GM12878 (cell line): ENCODE data around the gene PHGDH. TPM values are rescaled to one million over a fixed set of nuclear protein-coding genes. Genes with fewer than 3 reads are reported as not detected.

Experiments
- ATAC-seq: fragments of 200-7000 bp; cut with Tn5 transposase; 3 replicates; pipeline ENCODE4 v1.9.1; 2020; ENCODE audit warnings: mild to moderate bottlenecking, moderate library complexity
- BruUV-seq: library from RNA; stranded (reverse); fragments of 400-500 nt; replicated peaks from 2 replicates; lab custom pipeline; 2021; lab: Mats Ljungman, UMichigan
- CTCF ChIA-PET: fragments of 300-600 bp; sonication (Branson Sonifier 250); formaldehyde crosslinking; extraction: SDS; loops from one replicate; lab custom pipeline; 2021; ENCODE audit warnings: inconsistent platforms; lab: Yijun Ruan, JAX
- POLR2A ChIA-PET: fragments of 350-600 bp; formaldehyde crosslinking; extraction: SDS; loops from one replicate; lab custom pipeline; 2021; ENCODE audit warnings: inconsistent platforms; lab: Charles Lee
- RAD21 ChIA-PET: fragments of 300-600 bp; sonication (Branson Sonifier 250); formaldehyde crosslinking; loops from one replicate; lab custom pipeline; 2023; ENCODE audit warnings: antibody characterized with exemption; ENCODE audit not compliant: unreplicated experiment; lab: Charles Lee
- SMC1A ChIA-PET: fragments of 300-600 bp; sonication (Branson Sonifier 250); formaldehyde crosslinking; loops from one replicate; lab custom pipeline; 2023; ENCODE audit not compliant: unreplicated experiment, uncharacterized antibody; lab: Charles Lee
- DNase-seq: peaks from one replicate; pipeline ENCODE4 v3.0.0-alpha.2; 2011; ENCODE audit warnings: low read depth, low spot score
- FAIRE-seq: peaks from 3 replicates; lab custom pipeline; 2011; peaks lifted over from hg19 to GRCh38; lab: Jason Lieb, UNC
- H2AFZ ChIP-seq: 2 replicates; pipeline ENCODE4 v1.6.0; 2011; ENCODE audit warnings: low read depth, low read length, control low read depth; ENCODE audit not compliant: control insufficient read depth
- H3K27ac ChIP-seq: 2 replicates; pipeline ENCODE4 v1.5.1; 2011; ENCODE audit warnings: control low read depth; ENCODE audit not compliant: control insufficient read depth, insufficient read depth
- H3K27me3 ChIP-seq, 2 experiments: replicated peaks in 1 of 2; 2 replicates each; pipeline versions ENCODE4 v1.6.0 to v1.6.1; 2011; ENCODE audit warnings: low read length in 1 of 2; ENCODE audit not compliant: control insufficient read depth in 2 of 2, insufficient read depth in 2 of 2
- H3K36me3 ChIP-seq, 2 experiments: 2 replicates each; pipeline ENCODE4 v1.5.1; 2011; ENCODE audit warnings: low read length in 1 of 2; ENCODE audit not compliant: control insufficient read depth in 2 of 2, insufficient read depth in 2 of 2
- H3K4me1 ChIP-seq: 2 replicates; pipeline ENCODE4 v1.6.1; 2011; ENCODE audit warnings: mild to moderate bottlenecking, low read length, moderate library complexity, mixed read lengths; ENCODE audit not compliant: control insufficient read depth, insufficient read depth
- H3K4me2 ChIP-seq: 2 replicates; pipeline ENCODE4 v1.6.0; 2011; ENCODE audit warnings: control low read depth; ENCODE audit not compliant: control insufficient read depth, insufficient read depth
- H3K4me3 ChIP-seq: fragments of 200-600 bp; sonication (generic); 2 replicates; pipeline ENCODE4 v1.5.1; 2016
- H3K79me2 ChIP-seq: 2 replicates; pipeline ENCODE4 v1.6.0; 2011; ENCODE audit warnings: low read length; ENCODE audit not compliant: control insufficient read depth, insufficient read depth
- H3K9ac ChIP-seq: 2 replicates; pipeline ENCODE4 v1.8.0; 2011; ENCODE audit warnings: low read length, control low read depth, mixed read lengths; ENCODE audit not compliant: control insufficient read depth, insufficient read depth
- H3K9me3 ChIP-seq: replicated peaks from 3 replicates; pipeline ENCODE4 v1.5.1; 2011; ENCODE audit warnings: mild to moderate bottlenecking, low read length; ENCODE audit not compliant: control insufficient read depth, insufficient read depth
- H4K20me1 ChIP-seq: 2 replicates; pipeline ENCODE4 v1.6.0; 2011; ENCODE audit not compliant: control insufficient read depth, insufficient read depth
- BRCA1 ChIP-seq: IDR thresholded peaks from 2 replicates; pipeline ENCODE4 v1.6.1; 2011; ENCODE audit warnings: low read depth, low read length, improper control_type of control experiment
- CBFB ChIP-seq: IDR thresholded peaks from 2 replicates; pipeline ENCODE4 v1.6.1; 2016; ENCODE audit warnings: antibody characterized with exemption, low read depth
- CREB1 ChIP-seq: IDR thresholded peaks from 2 replicates; pipeline ENCODE4 v1.6.1; 2012; ENCODE audit warnings: low read depth, mild to moderate bottlenecking, inconsistent platforms
- GATAD2B ChIP-seq: fragments of 450-650 bp; conservative IDR thresholded peaks from 2 replicates; pipeline ENCODE4 v1.6.1; 2017; ENCODE audit warnings: low read depth, mild to moderate bottlenecking, moderate library complexity
- JUND ChIP-seq: IDR thresholded peaks from 2 replicates; pipeline ENCODE4 v1.6.1; 2012; ENCODE audit warnings: low read depth, mild to moderate bottlenecking, low read length, improper control_type of control experiment, moderate library complexity
- RAD21 ChIP-seq: IDR thresholded peaks from 2 replicates; pipeline ENCODE4 v1.6.1; 2011; ENCODE audit warnings: mild to moderate bottlenecking, low read depth, low read length, moderate library complexity; ENCODE audit not compliant: insufficient read depth
- RB1 ChIP-seq: fragments of 450-650 bp; formaldehyde crosslinking; IDR thresholded peaks from 2 replicates; pipeline ENCODE4 v1.6.1; 2017; ENCODE audit warnings: mild to moderate bottlenecking, borderline replicate concordance
- RUNX3 ChIP-seq: IDR thresholded peaks from 2 replicates; pipeline ENCODE4 v1.6.1; 2012; ENCODE audit warnings: low read length, inconsistent platforms
- SMC3 ChIP-seq: IDR thresholded peaks from 2 replicates; pipeline ENCODE4 v1.6.1; 2011; ENCODE audit warnings: low read length, improper control_type of control experiment, borderline replicate concordance
- WGBS: methylation state at CpG from one replicate; pipeline ENCODE4 v1.1.6; 2016; ENCODE audit warnings: low lambda C conversion rate; ENCODE audit not compliant: insufficient replicate concordance, insufficient coverage; ENCODE audit errors: missing lambda C conversion rate; 5-methylcytosine and 5-hydroxymethylcytosine counted together
- in situ Hi-C: fragments of 300-500 bp; cut with MboI; formaldehyde crosslinking; loops from 9 replicates; pipeline ENCODE4 v1.14.3; 2018; ENCODE audit warnings: mixed read lengths
- intact Hi-C: fragments of 100-400 bp; cut with micrococcal nuclease; formaldehyde crosslinking; loops from one replicate; pipeline ENCODE4 v1.14.2; 2022; ENCODE audit not compliant: unreplicated experiment
- polyA plus RNA-seq, 11 experiments: library from polyadenylated mRNA; depleted of rRNA in 4 of 11; unstranded in 6 of 11; stranded (reverse) in 5 of 11; fragments of >200 nt; fragmentation: Nextera tagmentation in 4 of 11; fragmentation: Illumina TruSeq in 1 of 11; extraction: Ambion mirVana in 4 of 11; extraction: Trizol in 1 of 11; gene quantifications; 1 replicate in 1 of 11; 2 replicates in 10 of 11; pipeline versions ENCODE4 v1.2.1 to v1.2.3, GENCODE V29; 2011 to 2016; ENCODE audit warnings: inconsistent platforms in 2 of 11, missing spikeins in 2 of 11, low read depth in 1 of 11
- total RNA-seq, 4 experiments: library from RNA; depleted of rRNA in 3 of 4; stranded (reverse); fragments of >200 nt in 3 of 4; fragmentation: Illumina TruSeq in 1 of 4; extraction: Trizol in 1 of 4; gene quantifications; 2 replicates each; pipeline versions ENCODE4 v1.2.1 to v1.2.3, GENCODE V29; 2013 to 2021
- TF ChIP-seq, protein P1 (sequence below), 3 experiments: IDR thresholded peaks in 2 of 3; conservative IDR thresholded peaks in 1 of 3; 2 replicates each; pipeline ENCODE4 v1.5.1; 2011; ENCODE audit warnings: low read depth in 3 of 3, low read length in 3 of 3, mild to moderate bottlenecking in 3 of 3, control low read depth in 2 of 3, moderate library complexity in 2 of 3, inconsistent platforms in 1 of 3, mixed read lengths in 1 of 3; ENCODE audit not compliant: control insufficient read depth in 2 of 3, insufficient read depth in 1 of 3; ENCODE audit errors: extremely low read depth in 1 of 3
- TF ChIP-seq, protein P2 (sequence below): IDR thresholded peaks from 2 replicates; pipeline ENCODE4 v1.6.1; 2011; ENCODE audit warnings: borderline replicate concordance, low read depth, mild to moderate bottlenecking, moderate library complexity, mixed read lengths, low read length; ENCODE audit not compliant: insufficient read depth; ENCODE audit errors: extremely low read length

The PHGDH gene
- total and polyA plus RNA-seq, 10 of the 15 experiments (the other 5 are each of a cell fraction or from before 2014, with no cell fraction given), result 3.9 to 47.8 (median 25.9) TPM

DNA sequence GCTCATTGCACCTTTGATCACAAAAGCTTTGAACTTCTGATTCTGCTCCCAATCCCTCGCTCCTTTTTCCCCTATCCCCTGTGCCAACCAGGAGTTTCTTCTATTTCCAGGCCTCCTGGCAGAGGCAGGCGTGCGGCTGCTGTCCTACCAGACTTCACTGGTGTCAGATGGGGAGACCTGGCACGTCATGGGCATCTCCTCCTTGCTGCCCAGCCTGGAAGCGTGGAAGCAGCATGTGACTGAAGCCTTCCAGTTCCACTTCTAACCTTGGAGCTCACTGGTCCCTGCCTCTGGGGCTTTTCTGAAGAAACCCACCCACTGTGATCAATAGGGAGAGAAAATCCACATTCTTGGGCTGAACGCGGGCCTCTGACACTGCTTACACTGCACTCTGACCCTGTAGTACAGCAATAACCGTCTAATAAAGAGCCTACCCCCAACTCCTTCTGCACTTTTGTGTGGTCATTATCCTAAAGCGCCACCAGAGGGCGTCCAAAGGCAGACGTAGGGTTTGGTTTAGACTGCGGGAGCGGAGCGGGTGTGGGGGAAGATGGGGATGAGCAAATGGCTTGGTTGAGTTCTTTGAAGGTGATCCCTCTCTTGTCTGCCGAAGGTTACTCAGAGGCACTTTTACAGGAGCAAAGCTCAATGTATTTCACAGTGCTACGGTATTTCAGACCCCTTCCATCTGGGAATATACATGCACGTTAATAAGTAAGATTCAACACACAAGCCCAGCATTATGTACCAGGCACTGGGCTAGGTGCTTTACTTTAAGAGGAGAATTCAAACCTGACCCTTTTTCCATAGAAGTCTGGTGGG, 32.3 kb downstream of the PHGDH start:
- SMC1A ChIA-PET, result no interaction called here
- H3K36me3 ChIP-seq, result no peaks in the 10 kb centered on the region
- DNase-seq, result peak; percentile 3

More for the DNA sequence above, 32.3 kb downstream of the PHGDH start:
- intact Hi-C loops, result loop anchor here (5.0 kb wide), 2 partner anchors 67 to 132 kb away; no protein-coding TSS in a partner anchor
- ChIA-PET POLR2A (no interaction called here), CTCF (interaction anchor here (0.7 to 2.5 kb wide), 22 partner anchors 8 to 371 kb away, joined by 3 to 13 read pairs (median 3); partner anchors contain the start of gene HMGCS2), RAD21 (interaction anchor here (0.6 kb wide), 1 partner anchor 132 kb away, joined by 3 read pairs; no protein-coding TSS in a partner anchor)
- no peaks in the 10 kb centered on the region; a peak in 1 of 4 replicates for H3K27me3 ChIP-seq
- H3K4me3 ChIP-seq, result no peak overlapping the region
- no peaks in the 10 kb centered on the region for H3K9me3 ChIP-seq
- no peak overlapping the region for H3K9ac ChIP-seq
- H3K79me2 ChIP-seq, result no peaks in the 10 kb centered on the region
- 11% methylated on average over 17 of the region's 17 CpGs for WGBS
- TF ChIP-seq SMC3 (peak; percentile 42; the same call in 1 of the 2 replicates), RUNX3 (peak; percentile 64), RAD21 (peak; percentile 74), GATAD2B (no peak), CREB1 (0 out of 2 replicates have a peak, but pooled peaks have one; percentile 28), RB1 (0 out of 2 replicates have a peak, but pooled peaks have one; percentile 42), JUND (no peak), CBFB (peak; percentile 34; the same call in 1 of the 2 replicates), BRCA1 (no peak)
- TF ChIP-seq, protein P1, sequence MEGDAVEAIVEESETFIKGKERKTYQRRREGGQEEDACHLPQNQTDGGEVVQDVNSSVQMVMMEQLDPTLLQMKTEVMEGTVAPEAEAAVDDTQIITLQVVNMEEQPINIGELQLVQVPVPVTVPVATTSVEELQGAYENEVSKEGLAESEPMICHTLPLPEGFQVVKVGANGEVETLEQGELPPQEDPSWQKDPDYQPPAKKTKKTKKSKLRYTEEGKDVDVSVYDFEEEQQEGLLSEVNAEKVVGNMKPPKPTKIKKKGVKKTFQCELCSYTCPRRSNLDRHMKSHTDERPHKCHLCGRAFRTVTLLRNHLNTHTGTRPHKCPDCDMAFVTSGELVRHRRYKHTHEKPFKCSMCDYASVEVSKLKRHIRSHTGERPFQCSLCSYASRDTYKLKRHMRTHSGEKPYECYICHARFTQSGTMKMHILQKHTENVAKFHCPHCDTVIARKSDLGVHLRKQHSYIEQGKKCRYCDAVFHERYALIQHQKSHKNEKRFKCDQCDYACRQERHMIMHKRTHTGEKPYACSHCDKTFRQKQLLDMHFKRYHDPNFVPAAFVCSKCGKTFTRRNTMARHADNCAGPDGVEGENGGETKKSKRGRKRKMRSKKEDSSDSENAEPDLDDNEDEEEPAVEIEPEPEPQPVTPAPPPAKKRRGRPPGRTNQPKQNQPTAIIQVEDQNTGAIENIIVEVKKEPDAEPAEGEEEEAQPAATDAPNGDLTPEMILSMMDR (IDR thresholded peaks at IDR 0.05 in 2 of 3, conservative IDR thresholded peaks at IDR 0.05 in 1 of 3; ENCODE audit: control insufficient read depth in 2 of 3, extremely low read depth in 1 of 3, insufficient read depth in 1 of 3, low read depth in 3 of 3, low read length in 3 of 3), result peak; percentile 77 to 95 (median 83)
- TF ChIP-seq, protein P2, sequence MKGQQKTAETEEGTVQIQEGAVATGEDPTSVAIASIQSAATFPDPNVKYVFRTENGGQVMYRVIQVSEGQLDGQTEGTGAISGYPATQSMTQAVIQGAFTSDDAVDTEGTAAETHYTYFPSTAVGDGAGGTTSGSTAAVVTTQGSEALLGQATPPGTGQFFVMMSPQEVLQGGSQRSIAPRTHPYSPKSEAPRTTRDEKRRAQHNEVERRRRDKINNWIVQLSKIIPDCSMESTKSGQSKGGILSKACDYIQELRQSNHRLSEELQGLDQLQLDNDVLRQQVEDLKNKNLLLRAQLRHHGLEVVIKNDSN, result no peak
- no peaks in the 10 kb centered on the region for H4K20me1 ChIP-seq
- H3K4me1 ChIP-seq, result no peaks in the 10 kb centered on the region
- FAIRE-seq, result peak; percentile 80
- ATAC-seq, result peak; percentile 92
- no peak overlapping the region for H3K27ac ChIP-seq
- no peak overlapping the region for H3K4me2 ChIP-seq
- no TSS peak for BruUV-seq
- no peak overlapping the region for H2AFZ ChIP-seq
- in situ Hi-C loops, result no loop called here
